Brain microvascular endothelial cell (primary cell): Measurements from ENCODE around the gene TAAR6.

ENCODE experiments used
- DNase-seq: peaks from one replicate; pipeline ENCODE4 v3.0.0-alpha.2; 2020
- H3K27ac ChIP-seq: fragments of 250-450 bp; sonication (Bioruptor Pico); 2 replicates; pipeline ENCODE4 v1.5.1; 2020; ENCODE audit warnings: mild to moderate bottlenecking, moderate library complexity
- H3K27me3 ChIP-seq: fragments of 250-450 bp; sonication (Bioruptor Pico); replicated peaks from 2 replicates; pipeline ENCODE4 v1.5.1; 2020; ENCODE audit warnings: mild to moderate bottlenecking
- H3K36me3 ChIP-seq: fragments of 250-450 bp; sonication (Bioruptor Pico); replicated peaks from 2 replicates; pipeline ENCODE4 v1.5.1; 2020; ENCODE audit warnings: mild to moderate bottlenecking
- H3K4me3 ChIP-seq: 2 replicates; pipeline ENCODE4 v1.5.1; 2011; ENCODE audit warnings: low read depth, mild to moderate bottlenecking, control low read depth, low read length, moderate library complexity
- in situ Hi-C: cut with HindIII; loops from 2 replicates; pipeline ENCODE4 v1.10.0; 2017; ENCODE audit warnings: low sequenced_read_pairs, low pct_ligation_motif_present
- TF ChIP-seq, protein P1 (sequence below): IDR thresholded peaks from 2 replicates; pipeline ENCODE4 v1.5.1; 2011; ENCODE audit warnings: low read depth, mild to moderate bottlenecking, moderate library complexity, low read length, control low read depth, inconsistent platforms; ENCODE audit errors: missing control alignments

Gene TAAR6, protein sequence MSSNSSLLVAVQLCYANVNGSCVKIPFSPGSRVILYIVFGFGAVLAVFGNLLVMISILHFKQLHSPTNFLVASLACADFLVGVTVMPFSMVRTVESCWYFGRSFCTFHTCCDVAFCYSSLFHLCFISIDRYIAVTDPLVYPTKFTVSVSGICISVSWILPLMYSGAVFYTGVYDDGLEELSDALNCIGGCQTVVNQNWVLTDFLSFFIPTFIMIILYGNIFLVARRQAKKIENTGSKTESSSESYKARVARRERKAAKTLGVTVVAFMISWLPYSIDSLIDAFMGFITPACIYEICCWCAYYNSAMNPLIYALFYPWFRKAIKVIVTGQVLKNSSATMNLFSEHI

DNA sequence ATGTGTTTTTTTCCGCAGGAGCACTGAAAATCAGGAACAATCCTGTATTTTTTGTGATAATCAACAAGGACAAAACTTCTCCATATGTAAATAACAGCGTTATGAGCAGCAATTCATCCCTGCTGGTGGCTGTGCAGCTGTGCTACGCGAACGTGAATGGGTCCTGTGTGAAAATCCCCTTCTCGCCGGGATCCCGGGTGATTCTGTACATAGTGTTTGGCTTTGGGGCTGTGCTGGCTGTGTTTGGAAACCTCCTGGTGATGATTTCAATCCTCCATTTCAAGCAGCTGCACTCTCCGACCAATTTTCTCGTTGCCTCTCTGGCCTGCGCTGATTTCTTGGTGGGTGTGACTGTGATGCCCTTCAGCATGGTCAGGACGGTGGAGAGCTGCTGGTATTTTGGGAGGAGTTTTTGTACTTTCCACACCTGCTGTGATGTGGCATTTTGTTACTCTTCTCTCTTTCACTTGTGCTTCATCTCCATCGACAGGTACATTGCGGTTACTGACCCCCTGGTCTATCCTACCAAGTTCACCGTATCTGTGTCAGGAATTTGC is at the start of gene TAAR6:
TAAR6 (plus strand) TSS at position 102 of the 557 bp plus-strand sequence; CDS start at position 102, 0 bp downstream.
- Histone ChIP-seq H3K4me3 (no peak within 1 kb of the TSS), H3K27me3 (peaks cover 6% of the 10 kb centered on the region), H3K36me3 (no peaks in the 10 kb centered on the region), H3K27ac (no peak within 1 kb of the TSS)
- DNase-seq = no peak
- in situ Hi-C loops = no loop called here
- TF ChIP-seq, protein P1, sequence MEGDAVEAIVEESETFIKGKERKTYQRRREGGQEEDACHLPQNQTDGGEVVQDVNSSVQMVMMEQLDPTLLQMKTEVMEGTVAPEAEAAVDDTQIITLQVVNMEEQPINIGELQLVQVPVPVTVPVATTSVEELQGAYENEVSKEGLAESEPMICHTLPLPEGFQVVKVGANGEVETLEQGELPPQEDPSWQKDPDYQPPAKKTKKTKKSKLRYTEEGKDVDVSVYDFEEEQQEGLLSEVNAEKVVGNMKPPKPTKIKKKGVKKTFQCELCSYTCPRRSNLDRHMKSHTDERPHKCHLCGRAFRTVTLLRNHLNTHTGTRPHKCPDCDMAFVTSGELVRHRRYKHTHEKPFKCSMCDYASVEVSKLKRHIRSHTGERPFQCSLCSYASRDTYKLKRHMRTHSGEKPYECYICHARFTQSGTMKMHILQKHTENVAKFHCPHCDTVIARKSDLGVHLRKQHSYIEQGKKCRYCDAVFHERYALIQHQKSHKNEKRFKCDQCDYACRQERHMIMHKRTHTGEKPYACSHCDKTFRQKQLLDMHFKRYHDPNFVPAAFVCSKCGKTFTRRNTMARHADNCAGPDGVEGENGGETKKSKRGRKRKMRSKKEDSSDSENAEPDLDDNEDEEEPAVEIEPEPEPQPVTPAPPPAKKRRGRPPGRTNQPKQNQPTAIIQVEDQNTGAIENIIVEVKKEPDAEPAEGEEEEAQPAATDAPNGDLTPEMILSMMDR = no peak

DNA sequence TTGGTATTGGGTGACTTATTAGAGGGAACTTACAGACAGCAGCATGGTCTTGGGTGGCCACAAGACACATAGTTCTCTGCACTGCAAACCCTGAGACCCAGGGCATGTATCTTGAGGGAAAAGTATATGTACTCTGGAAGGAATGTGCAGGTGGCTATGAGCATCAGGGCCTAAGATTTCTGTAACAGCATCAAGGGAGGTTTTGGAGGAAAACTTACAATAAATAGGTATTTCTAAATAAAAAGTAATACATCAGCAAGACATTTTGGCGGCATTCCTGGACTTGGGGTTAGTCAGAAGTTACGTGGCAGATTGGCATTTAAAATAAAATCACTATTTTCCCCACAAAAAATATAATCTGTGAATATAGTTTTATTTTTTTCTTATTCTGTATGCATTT is 49.2 kb upstream of the TAAR6 start:
- DNase-seq = no peak
- TF ChIP-seq, protein P1 = no peak
- Histone ChIP-seq H3K27ac (no peak overlapping the region), H3K36me3 (no peaks in the 10 kb centered on the region), H3K27me3 (no peaks in the 10 kb centered on the region), H3K4me3 (no peak overlapping the region)
- in situ Hi-C loops = no loop called here

DNA sequence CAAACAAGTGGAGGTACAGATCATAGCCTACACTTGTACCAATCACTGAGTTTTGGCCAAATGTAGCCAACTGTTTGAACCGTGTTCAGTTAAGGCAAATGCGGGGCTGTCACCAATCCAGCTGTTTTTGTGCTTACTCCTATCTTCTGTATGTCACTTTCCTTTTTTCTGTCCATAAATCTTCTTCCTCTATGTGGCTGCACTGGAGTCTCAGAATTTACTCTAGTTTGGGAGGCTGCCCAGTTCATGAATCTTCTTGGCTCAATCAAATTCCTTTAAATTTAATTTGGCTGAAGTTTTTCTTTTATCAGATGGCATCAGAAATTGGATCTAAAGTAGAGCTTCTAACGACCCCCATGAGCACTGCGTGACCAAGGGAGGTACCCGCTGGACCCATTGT is 45.5 kb upstream of the TAAR6 start:
- in situ Hi-C loops = no loop called here
- Histone ChIP-seq H3K27ac (no peak overlapping the region), H3K27me3 (no peaks in the 10 kb centered on the region), H3K4me3 (no peak overlapping the region), H3K36me3 (no peaks in the 10 kb centered on the region)
- DNase-seq = no peak
- TF ChIP-seq, protein P1 = no peak

DNA sequence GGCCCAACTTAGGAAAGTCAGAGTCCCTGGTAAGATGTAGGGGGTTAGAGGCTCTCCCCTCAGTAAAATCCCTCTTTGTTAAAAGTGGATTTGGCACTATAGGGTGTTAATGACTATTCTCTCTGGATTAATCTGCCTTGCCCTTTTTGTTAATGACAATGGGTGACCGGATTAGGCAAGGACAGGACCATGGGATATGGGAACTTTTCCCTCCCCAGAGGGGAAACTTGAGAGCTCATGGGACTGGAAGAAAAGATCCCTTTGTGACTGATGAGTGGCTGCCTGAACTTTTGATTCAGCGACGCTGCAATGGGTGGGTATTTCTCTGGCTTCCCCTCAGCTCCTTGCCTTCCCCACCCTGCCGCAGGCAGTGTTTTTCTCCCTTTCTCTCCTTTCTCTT is 44.3 kb upstream of the TAAR6 start:
- Histone ChIP-seq H3K4me3 (no peak overlapping the region), H3K36me3 (no peaks in the 10 kb centered on the region), H3K27me3 (no peaks in the 10 kb centered on the region), H3K27ac (no peak overlapping the region)
- in situ Hi-C loops = no loop called here
- TF ChIP-seq, protein P1 = no peak
- DNase-seq = no peak

DNA sequence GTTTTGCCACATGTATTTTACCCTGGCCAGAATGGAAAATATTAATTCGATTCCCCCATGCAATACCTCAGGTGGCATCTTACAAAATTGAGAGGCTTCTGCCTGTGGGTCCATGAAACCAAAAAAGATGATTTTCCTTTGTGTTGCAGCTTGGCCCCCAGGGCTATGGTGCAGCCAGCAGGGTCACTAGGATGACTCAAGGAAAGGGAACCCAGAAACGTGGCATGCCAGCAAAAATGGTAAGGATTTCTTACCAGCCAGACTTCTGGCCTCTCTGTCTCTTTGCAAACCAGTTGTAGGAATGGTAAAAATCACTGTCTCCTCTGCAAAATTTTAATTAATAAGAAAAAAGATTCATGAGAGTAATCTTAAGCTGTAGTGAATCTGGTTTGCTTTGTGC is 43.7 kb upstream of the TAAR6 start:
- Histone ChIP-seq H3K27ac (no peak overlapping the region), H3K27me3 (no peaks in the 10 kb centered on the region), H3K4me3 (no peak overlapping the region), H3K36me3 (no peaks in the 10 kb centered on the region)
- in situ Hi-C loops = no loop called here
- DNase-seq = no peak
- TF ChIP-seq, protein P1 = no peak

DNA sequence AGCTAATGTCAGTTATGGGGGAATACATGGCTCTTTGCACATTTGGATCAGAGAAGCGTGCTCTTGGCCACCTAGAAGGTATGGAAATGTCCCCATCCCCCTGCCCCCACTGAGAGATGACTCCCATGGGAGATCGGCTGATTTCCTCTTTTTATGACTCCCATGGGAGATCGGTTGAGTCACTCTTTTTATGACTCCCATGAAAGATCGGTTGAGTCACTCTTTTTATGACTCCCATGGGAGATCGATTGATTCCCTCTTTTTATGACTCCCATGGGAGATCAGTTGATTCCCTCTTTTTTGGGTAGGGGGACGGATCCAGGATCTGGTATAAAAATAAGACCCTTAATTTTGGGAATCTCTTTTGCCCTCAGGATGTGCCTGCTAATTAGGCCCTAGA is 42.3 kb upstream of the TAAR6 start:
- no peak overlapping the region for H3K27ac ChIP-seq
- TF ChIP-seq, protein P1 = no peak
- in situ Hi-C loops = no loop called here
- no peak overlapping the region for H3K4me3 ChIP-seq
- H3K36me3 ChIP-seq = no peaks in the 10 kb centered on the region
- H3K27me3 ChIP-seq = no peaks in the 10 kb centered on the region
- no peak for DNase-seq
